ENCODE data around the gene TRIM69.

DNA sequence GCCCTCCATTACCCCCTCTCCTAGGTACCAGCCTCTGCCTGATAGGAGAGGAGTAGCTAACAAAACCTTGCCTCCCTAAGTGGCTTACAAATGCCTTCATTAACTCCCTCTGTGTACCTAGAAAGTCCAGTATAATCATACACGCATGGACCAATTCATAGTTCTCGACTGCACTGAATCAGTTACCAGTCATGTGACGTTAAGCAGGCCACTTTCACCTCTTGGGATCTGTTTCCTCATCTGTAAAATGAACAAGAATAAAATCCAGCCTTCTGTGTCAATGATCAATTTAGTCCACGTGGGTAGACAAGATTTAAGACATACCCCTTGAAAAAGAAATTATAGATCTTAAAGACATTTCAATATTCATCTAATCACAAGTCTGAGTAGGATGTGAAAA lies 72.2 kb downstream of the TRIM69 start:
- TF ChIP-seq, protein P1, sequence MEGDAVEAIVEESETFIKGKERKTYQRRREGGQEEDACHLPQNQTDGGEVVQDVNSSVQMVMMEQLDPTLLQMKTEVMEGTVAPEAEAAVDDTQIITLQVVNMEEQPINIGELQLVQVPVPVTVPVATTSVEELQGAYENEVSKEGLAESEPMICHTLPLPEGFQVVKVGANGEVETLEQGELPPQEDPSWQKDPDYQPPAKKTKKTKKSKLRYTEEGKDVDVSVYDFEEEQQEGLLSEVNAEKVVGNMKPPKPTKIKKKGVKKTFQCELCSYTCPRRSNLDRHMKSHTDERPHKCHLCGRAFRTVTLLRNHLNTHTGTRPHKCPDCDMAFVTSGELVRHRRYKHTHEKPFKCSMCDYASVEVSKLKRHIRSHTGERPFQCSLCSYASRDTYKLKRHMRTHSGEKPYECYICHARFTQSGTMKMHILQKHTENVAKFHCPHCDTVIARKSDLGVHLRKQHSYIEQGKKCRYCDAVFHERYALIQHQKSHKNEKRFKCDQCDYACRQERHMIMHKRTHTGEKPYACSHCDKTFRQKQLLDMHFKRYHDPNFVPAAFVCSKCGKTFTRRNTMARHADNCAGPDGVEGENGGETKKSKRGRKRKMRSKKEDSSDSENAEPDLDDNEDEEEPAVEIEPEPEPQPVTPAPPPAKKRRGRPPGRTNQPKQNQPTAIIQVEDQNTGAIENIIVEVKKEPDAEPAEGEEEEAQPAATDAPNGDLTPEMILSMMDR (IDR thresholded peaks at IDR 0.05) = no peak
- TF ChIP-seq, protein P2, sequence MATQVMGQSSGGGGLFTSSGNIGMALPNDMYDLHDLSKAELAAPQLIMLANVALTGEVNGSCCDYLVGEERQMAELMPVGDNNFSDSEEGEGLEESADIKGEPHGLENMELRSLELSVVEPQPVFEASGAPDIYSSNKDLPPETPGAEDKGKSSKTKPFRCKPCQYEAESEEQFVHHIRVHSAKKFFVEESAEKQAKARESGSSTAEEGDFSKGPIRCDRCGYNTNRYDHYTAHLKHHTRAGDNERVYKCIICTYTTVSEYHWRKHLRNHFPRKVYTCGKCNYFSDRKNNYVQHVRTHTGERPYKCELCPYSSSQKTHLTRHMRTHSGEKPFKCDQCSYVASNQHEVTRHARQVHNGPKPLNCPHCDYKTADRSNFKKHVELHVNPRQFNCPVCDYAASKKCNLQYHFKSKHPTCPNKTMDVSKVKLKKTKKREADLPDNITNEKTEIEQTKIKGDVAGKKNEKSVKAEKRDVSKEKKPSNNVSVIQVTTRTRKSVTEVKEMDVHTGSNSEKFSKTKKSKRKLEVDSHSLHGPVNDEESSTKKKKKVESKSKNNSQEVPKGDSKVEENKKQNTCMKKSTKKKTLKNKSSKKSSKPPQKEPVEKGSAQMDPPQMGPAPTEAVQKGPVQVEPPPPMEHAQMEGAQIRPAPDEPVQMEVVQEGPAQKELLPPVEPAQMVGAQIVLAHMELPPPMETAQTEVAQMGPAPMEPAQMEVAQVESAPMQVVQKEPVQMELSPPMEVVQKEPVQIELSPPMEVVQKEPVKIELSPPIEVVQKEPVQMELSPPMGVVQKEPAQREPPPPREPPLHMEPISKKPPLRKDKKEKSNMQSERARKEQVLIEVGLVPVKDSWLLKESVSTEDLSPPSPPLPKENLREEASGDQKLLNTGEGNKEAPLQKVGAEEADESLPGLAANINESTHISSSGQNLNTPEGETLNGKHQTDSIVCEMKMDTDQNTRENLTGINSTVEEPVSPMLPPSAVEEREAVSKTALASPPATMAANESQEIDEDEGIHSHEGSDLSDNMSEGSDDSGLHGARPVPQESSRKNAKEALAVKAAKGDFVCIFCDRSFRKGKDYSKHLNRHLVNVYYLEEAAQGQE (IDR thresholded peaks at IDR 0.05; ENCODE audit: insufficient read depth in 1 of 2, low read depth in 2 of 2, low read length in 1 of 2) = no peak
